Esophagus mucosa (tissue), 1 donor: ENCODE data around the gene GADL1. TPM values are rescaled to one million over a fixed set of nuclear protein-coding genes. Genes with fewer than 3 reads are reported as not detected.

Source experiments
- ATAC-seq: fragments of 200-7000 bp; cut with Tn5 transposase; one replicate; pipeline ENCODE4 v1.9.1; 2020
- total RNA-seq: library from RNA; stranded (reverse); gene quantifications from one replicate; pipeline ENCODE4 v1.2.4, GENCODE V29; 2023
- donor health status: DM: yes; HTN: yes; CAD: no.

Gene GADL1
- total RNA-seq, 1 donor from 2014 or later: not detected

DNA sequence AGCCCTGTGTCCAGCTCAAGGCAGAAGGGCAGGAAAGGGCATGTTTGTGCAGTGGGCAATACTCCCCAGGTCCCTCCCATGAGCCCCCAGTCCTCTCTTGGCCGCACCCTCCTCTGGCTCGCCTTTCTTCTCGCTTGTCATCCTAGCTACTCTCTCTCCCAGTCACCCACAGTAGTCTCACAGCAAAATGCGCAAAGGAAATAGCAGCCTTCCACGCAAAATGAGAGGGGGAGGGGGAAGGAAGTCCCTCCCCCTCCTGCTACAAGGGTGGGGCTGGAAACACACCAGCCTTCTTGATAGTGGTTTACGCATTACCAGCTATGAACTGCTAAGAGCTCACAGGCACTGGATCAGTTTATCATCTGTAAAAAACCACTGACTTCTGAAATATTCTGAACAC is 83.8 kb downstream of the GADL1 start:
- no peak for ATAC-seq

DNA sequence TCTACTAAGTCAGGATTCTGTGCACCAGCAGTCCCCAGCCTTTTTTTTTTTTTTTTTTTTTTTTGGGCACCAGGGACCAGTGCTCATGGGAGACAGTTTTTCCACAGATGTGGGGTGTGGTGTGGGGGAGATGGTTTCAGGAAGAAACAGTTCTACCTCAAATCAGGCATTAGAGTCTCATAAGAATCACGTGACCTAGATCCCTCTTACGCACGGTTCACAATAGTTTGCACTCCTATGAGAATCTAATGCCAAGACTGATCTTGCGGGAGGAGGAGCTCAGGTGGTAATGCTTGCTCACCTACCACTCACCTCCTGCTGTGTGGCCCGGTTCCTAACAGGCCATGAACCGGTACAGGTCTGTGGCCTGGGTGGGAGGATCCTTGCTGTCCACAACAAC is 88.8 kb downstream of the GADL1 start:
- ATAC-seq: no peak

DNA sequence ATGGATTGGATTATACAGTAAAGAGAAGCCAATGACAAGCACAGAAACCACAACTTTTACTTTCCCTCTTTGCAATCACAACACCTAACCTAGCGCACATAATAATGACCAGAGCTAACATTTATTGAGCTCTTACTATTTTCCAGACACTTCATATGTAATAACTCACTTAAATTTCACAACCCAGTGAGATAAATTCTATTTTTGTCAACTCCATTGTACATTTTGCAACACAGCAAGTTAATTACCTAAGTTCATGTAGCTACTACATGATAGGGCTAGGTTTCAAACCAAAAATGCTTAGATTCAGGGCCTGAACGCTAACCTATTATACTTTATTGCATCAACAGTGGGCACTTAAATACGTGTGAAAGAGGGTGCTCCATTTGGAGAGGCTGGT is 89.5 kb downstream of the GADL1 start:
- no peak for ATAC-seq

DNA sequence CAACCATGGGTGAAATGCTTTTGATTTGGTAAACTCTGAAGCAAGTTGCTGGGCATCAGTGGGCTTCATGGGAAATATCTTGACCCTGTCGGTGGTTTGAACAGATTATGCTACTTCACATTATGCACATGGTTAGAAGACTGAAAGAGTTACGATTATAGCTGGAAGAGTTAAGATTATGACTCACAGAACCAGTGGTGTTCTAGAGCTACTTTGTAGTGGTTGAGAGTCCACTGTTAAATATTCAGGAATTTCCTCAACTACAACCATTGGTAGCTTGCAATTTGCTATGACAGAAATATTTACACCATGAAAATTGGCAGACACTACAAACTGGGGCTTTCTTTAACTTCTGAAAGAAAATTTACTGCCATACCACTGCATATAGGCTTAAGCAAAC is 99.3 kb downstream of the GADL1 start:
- ATAC-seq: no peak

DNA sequence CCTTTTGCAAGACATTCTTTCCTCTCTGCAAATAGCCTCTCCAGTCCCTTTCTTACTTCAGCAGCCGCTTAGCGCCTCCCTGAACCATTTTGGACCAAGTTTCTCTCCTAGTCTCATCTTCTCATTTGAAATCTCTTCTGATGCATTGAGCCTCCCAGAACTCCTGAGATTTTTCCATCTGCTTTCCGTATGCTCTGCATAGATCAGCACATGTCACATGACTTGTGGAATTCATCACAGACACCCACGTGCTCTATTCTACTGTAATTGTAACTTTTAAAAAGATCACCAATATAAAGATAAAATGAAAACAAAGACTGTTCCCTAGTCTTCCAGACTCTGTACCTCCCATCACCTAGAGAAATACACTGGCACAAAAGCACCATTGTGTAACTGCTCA is 100.7 kb downstream of the GADL1 start:
- ATAC-seq: no peak

DNA sequence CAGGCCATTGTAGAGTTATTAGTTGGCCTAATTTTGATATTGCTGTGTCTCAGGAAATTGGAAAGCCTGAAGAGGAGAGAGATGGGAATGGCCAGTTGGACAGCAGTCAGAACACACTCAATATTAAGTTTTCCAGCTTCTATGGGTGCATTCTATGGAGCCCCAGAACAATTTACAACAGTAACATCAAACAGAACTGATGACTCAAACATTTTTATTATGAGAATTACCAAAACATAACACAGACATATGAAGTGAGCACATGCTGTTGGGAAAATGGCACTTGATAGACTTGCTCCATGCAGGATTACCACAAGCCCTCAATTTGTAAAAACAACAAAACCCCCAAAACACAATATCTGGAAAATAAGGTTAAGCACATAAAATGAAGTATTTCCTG is 104.3 kb downstream of the GADL1 start:
- no peak for ATAC-seq

DNA sequence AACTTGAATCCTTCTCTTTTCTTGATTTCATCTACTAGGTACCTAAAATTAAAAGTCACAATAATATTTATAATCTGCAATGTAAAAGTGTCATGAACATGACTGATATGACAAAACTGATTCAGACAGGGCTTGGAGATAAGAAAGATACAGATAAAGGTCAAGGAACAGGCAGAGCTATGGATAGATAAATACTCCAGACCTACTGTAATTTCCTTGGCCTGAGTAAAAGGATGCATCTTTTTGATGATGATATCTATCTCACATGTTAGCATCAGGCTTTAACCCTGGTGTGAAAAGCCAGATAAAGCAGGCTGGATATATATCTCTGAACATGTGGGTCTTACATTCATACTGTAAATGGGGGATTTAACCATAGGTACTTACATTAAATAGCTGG is 108.1 kb downstream of the GADL1 start:
- no peak for ATAC-seq

DNA sequence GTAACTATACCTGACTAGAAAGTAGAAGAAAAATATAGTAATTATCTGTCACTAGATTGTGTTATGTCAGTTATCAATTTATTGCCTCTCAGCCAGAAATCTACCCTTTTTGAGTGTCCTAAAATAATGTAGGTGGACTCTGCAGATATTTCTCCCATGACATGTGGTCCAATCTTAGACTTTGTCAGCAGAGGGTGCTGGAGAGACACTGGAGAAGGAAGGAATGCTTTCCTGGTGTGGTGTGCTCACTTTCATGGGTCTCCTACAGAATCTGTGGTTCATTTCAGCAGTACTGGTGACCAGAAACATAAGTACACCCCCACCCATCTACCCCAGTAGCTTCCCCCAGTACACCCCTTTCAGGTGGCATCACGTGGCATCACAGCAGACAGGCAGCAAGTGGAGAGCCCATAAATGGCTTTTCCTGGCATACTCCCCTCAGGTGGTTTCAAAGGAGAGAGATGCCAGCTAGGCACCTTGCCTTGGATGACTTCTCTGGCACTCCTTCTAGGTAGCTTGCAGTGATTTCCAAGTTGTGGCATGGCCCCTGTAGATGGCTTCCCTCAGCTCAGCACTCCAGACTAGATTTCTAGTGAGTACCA is 114.7 kb downstream of the GADL1 start:
- peak; percentile 45 for ATAC-seq

DNA sequence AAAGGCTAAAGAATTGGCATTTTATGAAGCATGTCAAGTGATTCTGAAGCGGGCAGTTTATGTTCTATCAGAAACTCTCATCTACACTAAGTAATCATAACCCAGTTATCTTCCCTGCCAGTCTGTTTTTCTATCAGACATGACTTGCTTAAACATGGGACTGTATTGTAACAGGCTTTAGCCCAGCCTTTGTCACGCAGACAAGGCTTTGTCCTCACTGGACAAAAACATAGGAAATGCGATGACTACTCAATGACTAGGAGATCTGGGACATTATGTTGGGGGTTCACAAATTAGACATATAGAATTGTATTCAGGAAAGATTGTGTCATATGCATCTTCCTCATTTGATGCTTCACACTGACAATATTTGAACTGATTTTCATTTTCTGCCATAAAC is 115.5 kb downstream of the GADL1 start:
- no peak for ATAC-seq

DNA sequence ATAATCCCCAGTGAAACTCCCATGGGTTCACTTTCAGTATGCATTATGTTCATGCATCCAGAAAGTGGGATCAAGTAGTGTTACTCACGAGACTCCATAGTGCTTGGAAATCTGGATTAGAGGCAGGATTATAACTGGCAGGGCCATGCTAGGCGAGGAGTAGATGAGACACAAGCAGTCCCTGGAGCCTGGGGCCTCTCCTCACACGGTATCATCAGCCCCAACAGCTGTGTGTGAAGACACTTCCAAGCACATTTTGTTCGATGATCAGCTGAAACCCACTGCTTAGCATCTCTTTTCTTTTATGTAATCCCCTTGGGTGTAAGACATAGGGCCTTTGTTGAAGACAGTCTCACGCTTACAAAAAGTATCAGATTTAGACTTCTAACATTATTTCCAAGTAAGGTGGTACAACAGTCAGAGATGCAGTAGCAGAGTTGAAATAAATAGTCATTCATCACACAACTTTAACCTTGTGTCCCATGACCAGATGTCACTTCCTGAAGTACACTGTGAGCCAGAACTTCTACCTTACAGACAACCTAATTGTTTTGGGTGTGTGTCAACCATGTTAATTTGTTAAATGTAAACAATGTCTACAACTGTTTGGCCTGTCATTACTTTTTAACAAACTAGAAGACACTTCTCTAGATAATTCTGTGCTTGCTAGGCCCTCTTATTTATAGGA is 116.9 kb downstream of the GADL1 start:
- no peak for ATAC-seq

DNA sequence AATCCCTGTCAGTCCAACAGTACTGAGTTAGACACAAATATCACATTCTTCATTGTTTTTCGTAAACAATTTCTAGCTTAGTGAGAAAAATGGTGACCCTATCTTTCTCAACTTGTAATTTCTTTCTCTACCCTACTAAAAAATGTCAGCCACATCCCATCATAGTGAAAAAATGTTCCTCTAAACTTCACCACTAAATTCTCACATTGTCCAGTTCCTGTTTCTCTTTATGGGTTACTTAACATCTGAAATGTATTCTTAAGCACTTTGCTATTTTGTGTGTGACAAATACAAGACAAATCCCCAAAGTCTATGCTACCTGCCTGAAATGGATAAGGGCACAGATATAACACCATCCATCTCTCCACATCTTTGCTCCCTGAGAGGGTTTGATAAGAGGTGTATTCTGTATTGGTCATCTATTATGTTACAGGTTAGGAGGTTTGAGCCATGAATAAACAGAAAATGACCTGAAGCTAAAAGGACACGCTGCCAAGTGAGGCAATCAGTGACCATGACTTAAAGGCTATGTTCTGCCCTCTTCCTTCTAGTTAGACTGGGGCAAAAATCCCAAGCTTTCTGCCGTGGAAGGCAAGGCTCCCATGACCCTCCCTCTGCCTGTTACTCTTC is 118.2 kb downstream of the GADL1 start:
- ATAC-seq: no peak

DNA sequence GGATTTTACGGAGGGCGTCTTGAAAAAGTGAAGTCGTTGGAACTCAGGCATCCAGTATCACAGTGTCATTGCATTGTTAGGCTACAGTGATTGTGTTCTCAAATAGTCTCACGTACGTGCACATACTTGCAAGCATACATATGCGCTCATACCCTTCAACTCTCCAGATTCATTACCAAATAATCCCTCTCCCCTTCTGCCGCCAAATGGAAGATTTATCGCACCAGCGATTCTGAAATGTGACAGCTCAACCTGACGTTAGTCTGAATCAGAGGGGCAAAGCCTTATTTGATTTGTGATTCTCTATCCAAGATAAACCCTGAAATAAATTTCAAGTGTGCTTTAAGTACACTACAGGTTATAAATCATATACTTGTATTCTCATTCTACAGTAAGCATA is 119.4 kb downstream of the GADL1 start:
- ATAC-seq: peak; percentile 96

DNA sequence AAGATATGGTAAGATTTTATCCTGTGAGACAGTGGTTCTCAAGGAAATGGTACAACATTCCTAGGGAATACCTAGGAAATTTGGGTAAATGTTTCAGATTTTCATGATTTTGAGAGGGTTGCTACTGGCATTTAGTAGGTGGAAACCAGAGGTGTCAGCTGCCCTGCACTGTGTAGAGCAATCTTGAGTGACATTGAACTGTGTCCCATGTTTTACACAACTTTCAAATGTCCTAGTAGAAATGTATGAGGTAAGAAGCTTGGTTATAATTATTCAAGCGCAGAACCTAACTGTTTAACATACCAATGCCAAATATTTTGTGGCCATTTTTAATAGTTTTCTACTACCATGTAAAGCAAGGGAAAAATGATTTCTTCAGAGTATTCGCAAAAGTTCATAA is 120.4 kb downstream of the GADL1 start:
- ATAC-seq: no peak

DNA sequence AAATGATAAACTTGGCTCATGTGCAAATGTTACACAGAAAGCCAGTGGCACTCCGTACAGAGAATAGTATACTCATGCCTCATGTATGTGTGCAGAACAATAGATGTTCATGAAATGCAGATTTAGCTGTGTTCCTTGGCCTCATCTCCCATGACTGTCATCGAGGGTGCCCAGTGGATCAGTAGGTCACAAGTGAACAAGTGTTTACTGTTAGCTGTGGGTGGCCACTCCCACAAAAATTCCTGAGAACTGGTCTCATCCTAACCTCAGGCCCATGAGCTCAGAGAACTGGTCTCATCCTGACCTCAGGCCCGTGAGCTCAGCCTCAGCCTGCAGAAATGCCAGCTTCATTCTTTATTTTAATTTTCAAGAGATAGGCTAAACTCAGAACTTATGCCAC is 124.1 kb downstream of the GADL1 start:
- ATAC-seq: peak; percentile 86

DNA sequence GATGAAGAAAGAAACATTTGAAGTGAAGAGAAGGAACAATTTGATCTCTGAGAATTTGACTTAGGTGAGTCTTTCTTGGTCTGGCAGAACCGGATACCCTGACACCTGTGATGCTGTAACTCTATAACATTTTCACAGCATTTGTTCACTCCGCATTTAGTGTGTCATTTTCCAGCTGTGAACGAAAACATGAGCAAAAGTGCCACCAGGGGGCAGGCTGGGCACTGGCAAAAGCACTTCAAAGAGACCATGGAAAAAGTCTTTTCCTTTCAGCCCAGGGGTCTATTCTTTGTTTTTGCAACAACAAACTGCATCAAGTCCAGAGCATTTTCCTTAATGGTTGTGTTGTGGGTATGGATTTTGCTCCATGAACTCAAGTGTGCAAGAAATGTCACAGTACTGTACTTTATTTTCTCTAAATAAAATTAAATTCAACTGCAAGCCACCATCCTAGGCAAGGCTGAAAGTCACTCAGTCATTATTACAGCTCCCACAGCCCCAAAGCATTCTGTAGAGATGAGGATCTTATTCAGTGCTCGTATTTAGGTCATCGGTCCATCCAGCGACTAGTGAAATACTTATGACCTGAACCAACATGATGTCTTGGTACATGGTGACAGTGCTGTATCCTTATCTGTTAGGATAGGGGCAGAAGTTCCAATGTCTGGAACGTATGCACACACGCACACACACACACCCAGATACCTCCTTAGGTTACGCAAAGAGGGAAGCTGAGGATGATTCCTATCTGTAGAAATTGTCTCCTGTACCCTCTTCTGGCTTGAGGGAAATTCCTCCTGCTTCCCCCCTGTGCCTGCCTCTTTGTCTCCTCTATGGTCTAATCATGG is 125.5 kb downstream of the GADL1 start:
- peak; percentile 40 for ATAC-seq

DNA sequence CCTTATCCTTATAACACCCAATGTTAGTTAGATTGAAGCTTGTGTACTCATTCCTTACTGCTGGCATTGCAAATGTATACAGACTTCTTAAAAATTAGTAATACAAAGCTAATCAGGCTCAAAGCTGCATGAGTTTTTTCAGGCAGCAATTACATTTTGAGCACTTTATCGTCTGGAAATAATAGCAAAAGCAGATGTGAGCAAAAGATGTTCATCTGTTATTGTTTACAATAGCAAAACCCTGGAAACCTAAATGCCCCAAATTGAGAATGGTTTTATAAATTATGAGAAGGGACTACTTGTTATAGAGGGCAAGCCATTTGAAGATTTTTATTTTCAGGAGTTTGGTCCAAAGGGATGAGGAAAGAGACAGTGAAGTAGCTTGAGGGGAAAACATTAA is 126.4 kb downstream of the GADL1 start:
- ATAC-seq: no peak

DNA sequence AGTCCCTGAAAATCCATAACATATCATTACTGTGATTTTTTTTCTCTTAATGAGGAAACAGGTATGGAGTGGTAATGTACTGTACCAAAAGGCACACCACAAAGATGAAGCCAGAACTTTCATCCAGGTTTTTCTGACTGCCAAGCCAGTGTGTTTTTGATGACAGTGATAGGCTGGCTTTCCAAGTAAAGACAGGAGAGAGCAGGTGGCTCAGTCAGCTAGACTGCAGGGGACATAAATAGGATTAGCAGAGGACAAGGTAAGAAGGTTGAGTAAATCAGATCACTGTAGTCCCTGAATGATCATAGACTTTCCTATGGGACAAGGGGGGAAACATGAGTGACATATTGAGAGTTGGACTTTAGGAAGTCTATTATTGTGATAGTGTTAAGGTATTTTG is 127.9 kb downstream of the GADL1 start:
- no peak for ATAC-seq

DNA sequence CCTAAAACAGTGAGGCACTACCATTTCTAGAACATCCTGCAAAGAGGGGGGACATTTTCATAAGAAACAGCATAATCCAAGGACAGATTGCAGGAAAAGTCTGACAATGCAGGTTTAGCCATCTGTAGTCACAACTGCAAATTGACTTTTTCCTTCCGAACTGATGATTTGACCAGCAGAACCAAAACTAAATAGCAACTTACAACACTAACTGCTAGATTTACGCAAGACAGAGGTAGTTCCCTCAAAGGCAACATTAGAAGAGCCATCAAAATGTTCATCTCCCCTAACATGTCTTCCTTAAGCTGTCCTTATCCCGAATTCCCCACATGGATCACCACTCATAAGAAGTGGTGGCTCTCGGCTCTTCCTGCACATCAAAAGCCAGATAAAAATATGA is 129.6 kb downstream of the GADL1 start:
- ATAC-seq: no peak

DNA sequence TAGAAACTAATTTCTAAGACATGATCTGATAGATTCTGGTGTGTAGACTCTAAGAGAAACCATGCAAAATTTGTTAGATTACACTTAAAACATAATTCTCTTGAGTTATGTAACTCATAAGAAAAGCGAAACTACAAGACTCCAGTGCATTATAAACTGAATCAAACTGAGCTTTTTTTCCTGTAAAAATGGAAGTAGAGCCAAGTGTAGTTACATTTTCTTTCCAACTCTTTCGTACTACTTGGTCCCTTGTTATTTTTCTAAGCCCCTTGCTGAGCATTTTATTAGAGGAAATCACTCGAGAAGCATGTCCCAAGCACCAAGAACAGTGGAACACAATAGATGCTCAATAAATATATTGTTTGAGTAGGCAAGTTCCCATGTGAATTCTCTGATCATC is 130.2 kb downstream of the GADL1 start:
- no peak for ATAC-seq

DNA sequence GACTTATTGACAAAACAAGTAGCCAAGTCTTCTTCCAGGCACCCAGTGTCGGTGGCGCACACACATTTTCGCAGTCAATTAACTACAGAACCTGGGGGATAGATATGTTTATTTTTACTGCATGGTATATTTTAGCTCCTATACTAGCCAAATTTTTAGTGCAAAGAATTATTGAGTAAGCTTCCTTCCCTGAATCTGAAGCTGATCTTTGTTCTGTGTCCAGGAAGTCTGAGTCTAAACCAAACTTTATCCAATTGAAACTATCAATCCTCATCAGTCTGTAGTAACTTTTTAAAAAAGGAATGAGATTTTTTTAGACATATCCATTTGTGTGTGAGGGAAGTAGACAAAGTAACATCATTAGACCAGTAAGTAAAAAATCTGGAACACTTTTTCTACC is 133.1 kb downstream of the GADL1 start:
- no peak for ATAC-seq

DNA sequence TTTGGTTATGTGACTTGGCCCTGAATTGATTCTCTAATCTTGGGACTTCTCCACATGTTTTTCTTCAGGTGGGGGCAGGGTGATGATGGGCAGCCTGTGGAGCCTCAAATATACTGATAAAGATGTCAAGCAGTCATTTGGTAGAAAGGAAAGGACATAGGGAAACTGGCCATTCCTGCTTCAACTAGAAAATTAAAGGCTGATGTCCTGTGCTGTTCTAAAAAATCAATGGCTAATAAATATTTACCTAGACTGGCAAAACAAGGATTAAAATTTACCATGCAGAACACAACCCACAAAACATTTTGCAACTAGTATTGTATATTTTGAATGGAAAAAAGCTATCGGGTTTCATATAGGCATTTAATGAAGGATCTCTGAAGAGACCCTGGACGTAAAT is 133.7 kb downstream of the GADL1 start:
- no peak for ATAC-seq

DNA sequence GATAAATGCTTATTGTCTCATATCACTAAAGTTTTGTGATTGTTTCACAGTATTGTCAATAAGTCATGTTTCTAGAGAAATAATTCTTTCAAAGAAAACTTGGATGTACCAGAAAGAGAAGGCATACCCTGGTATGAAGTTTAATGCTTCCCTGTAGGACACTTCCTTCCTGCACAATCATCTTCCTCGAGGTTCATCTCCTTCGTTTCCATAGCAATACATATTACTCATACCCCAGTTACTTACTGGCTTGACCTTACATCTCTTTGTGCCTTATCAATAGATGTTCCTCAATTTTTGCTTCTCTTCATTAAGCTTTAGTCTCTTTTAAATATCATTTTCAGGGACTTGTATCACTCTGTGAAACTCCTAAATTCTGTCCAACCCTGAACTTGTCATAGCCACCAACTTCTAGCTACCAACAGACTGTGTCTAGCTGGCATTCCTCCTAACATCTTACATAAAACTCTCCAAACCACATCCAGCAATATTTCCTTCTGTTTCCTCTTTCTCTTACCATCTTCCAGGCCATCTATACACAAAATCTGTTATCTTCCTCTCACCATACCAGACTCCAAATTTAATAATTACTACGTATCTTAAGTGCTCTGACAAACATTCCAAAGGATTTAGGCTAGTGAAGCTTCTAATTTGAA is 134.3 kb downstream of the GADL1 start:
- no peak for ATAC-seq

DNA sequence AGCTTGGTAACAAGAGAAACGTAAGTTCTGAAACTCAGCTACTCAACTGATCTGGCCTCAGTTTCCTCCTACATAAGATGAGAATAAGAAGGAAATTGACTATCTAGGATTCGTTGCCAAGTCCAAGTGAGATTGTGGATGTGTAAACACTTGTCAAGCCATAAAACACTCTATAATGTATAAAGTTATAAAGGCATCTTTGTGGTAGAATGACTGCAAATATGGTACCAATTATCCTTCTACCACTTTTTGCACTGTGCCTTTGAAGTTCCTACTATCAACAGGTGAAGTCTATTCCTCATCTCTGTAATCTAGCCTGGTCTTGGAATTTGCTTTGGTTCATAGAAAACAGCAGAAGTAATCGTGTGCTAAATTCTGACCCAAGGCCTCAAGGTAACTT is 138.2 kb downstream of the GADL1 start:
- ATAC-seq: no peak
